ENCODE data around the gene ABCA10.

Gene ABCA10

DNA sequence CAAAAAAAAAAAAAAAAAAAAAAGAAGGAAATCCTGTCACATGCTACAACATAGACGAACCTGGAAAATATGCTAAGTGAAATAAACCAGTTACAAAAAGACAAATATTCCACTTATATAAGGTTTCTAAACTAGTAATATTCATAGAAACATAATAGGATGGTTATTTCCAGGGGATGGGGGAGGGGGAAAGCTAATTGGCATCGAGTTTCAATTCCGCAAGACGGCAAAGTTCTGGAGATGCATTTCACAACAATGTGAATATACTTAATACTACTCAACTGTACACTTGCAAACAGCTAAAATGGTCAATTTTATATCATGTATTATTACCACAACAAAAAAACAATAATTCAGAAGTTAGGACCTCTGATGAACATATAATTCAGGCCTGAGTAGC is 130.0 kb downstream of the ABCA10 start:
- Mint-ChIP-seq H3K9me3 (no peaks in the 10 kb centered on the region), H3K36me3 (ENCODE audit: low read depth) (no peaks in the 10 kb centered on the region), H3K4me1 (peaks cover 4% of the 10 kb centered on the region)

More for the DNA sequence above, 130.0 kb downstream of the ABCA10 start:
- TF ChIP-seq, protein P1, sequence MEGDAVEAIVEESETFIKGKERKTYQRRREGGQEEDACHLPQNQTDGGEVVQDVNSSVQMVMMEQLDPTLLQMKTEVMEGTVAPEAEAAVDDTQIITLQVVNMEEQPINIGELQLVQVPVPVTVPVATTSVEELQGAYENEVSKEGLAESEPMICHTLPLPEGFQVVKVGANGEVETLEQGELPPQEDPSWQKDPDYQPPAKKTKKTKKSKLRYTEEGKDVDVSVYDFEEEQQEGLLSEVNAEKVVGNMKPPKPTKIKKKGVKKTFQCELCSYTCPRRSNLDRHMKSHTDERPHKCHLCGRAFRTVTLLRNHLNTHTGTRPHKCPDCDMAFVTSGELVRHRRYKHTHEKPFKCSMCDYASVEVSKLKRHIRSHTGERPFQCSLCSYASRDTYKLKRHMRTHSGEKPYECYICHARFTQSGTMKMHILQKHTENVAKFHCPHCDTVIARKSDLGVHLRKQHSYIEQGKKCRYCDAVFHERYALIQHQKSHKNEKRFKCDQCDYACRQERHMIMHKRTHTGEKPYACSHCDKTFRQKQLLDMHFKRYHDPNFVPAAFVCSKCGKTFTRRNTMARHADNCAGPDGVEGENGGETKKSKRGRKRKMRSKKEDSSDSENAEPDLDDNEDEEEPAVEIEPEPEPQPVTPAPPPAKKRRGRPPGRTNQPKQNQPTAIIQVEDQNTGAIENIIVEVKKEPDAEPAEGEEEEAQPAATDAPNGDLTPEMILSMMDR (IDR thresholded peaks at IDR 0.05): no peak
- Mint-ChIP-seq H3K4me3 (no peak overlapping the region), H3K27me3 (ENCODE audit: low read depth, poor library complexity) (no peaks in the 10 kb centered on the region), H3K27ac (no peak overlapping the region)
- no peak for DNase-seq
